ENCODE results near the gene CNOT2.

The CNOT2 gene

GRCh38 chr12:70251226-70251625, 8.0 kb downstream of the CNOT2 start:
- no peak for DNase-seq (ENCODE audit: low read depth in 1 of 2, low spot score in 1 of 2)

DNA sequence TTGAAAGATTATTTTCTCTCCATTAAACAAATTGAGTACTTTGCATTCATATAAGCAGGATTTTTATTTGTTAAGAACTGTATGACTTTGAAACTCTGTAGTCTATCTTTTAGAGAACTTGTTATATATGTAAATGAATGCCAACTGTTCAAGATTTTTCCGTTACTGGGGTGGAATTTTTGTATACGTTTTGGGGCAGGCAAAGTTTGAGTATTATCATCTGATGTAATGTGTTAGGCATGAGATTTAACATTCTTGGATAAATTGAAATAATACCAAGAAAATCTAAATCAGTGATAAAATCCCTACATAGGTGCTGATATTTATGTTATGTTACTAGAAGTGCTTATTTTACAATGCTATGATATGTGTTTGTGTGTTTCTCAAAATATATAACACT, 8.4 kb downstream of the CNOT2 start:
- DNase-seq (ENCODE audit: low read depth in 1 of 2, low spot score in 1 of 2), result no peak

DNA sequence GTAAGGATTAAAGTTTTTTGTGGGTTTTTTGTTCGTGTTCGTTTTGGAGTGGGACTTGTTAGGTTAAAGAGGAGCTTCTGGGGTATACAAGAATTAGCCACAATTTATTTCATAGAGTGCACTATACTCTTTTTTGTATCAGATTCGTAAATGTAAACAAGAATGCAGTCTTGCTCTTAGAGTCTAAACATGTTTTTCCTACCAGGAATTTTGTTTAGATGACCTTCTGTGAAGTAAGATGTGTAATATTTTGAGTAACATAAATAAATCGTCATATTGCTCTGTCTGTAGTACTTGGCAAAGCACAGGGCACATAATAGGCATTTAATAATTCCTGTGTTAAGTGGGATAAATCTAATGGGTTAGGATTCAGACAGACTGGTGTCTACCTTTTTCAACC, 9.6 kb downstream of the CNOT2 start:
- no peak for DNase-seq (ENCODE audit: low read depth in 1 of 2, low spot score in 1 of 2)

- no peak for DNase-seq (ENCODE audit: low read depth in 1 of 2, low spot score in 1 of 2)
Measured at GRCh38 chr12:70254225-70254624, 11.0 kb downstream of the CNOT2 start.

- no peak for DNase-seq (ENCODE audit: low read depth in 1 of 2, low spot score in 1 of 2)
Measured at GRCh38 chr12:70254846-70255245, 11.6 kb downstream of the CNOT2 start.

GRCh38 chr12:70255311-70255710, 12.1 kb downstream of the CNOT2 start:
- no peak for DNase-seq (ENCODE audit: low read depth in 1 of 2, low spot score in 1 of 2)

- DNase-seq (ENCODE audit: low read depth in 1 of 2, low spot score in 1 of 2), result no peak
Measured at GRCh38 chr12:70258605-70259403, 15.6 kb downstream of the CNOT2 start.

DNA sequence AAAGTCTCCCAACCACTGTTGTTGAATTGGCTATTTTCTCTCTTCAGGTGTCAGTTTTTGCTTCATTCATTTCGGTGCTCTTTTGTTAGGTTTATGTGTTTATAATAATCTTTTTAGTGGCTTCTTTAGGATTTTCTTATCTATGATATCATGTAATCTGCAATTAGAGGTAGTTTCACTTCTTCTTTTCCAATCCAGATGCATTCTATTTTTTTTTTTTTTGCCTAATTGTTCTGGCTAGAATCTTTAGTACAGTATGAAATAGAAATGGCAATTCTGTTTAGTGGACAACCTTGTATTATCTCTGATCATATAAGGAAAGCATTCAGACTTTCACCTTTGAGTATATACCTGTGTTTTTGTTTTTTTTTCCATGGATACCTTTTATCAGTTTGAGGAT, 17.4 kb downstream of the CNOT2 start:
- DNase-seq (ENCODE audit: low read depth in 1 of 2, low spot score in 1 of 2), result no peak

DNA sequence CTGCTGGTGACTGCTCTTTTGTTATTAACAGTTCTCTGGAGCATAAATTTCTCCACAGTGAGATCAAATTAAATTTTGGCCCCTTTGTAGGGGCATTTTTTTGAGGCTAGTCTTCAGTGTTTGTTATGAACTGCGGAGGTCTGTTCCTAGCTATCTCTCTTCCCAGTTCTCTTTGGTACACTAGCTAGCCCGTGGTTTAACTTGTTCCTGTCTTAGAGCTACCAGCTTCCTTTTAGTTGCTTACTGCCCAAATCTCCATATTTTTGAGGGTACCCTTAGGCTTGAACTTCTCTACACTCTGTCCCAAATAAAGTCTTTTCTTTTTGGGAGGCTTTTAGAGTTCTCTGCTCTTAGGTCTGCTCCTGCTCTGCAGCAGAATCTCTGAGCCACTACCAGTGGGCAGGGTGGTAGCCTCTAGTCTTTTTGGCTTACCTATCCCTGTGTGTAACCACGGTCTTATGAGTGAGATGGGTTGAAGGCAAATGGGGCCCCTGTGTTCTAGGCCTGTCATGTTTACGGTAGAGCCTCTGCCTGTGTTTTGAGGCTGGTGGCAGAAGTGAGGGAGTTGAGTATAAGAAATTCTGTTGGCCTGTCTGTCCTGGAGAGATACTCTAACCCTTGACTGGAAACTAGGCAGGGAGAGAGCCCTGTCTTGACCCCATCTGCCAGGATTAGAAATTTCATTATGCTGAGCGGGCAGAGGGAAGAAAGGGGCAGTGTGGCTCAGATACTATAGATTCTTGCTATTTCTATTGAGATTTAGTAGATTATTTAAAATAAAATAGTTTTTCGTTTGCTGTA, 21.0 kb downstream of the CNOT2 start:
- no peak for DNase-seq (ENCODE audit: low read depth in 1 of 2, low spot score in 1 of 2)

GRCh38 chr12:70265132-70265531, 21.9 kb downstream of the CNOT2 start:
- no peak for DNase-seq (ENCODE audit: low read depth in 1 of 2, low spot score in 1 of 2)

- DNase-seq (ENCODE audit: low read depth in 1 of 2, low spot score in 1 of 2), result no peak
Measured at GRCh38 chr12:70267550-70267949, 24.3 kb downstream of the CNOT2 start.

- no peak for DNase-seq (ENCODE audit: low read depth in 1 of 2, low spot score in 1 of 2)
Measured at GRCh38 chr12:70268972-70269371, 25.7 kb downstream of the CNOT2 start.

DNA sequence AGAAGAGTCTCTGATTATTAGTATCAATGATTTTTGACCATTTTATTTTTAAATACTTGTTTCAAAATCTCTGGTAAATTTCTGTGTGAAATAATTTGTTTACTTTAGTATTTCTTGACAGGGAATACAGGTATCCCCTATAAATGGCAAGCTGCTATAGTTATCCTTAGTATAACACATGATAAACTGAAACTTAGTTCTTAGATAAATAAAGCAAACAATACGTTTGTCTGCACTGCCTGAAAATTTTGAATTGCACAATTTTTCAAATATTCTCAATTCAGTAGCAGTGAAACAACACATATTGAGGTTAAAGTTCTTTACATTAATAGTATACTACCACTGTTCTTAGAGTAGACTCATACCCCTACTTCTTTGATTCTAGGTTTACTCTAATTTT, 26.9 kb downstream of the CNOT2 start:
- no peak for DNase-seq (ENCODE audit: low read depth in 1 of 2, low spot score in 1 of 2)

- DNase-seq (ENCODE audit: low read depth in 1 of 2, low spot score in 1 of 2), result no peak
Measured at GRCh38 chr12:70271025-70271424, 27.8 kb downstream of the CNOT2 start.

DNA sequence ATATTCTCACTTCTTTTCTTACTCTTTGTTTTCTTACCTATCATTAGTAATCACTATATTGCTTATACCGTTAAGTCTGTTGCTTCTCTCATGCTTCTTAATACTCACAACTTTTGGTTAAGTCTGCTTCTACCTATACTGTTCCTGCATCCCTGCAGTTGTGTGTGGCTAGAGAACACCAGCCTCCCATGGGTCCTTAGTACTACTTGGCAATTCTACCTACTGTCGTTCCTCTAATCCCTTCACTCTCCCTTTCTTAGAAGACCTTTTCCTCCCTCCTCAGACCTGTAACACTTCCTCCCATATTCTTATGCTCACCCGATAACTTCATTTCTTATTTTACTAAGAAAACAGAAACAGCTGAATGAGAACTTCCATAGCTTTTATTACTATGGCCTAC, 29.3 kb downstream of the CNOT2 start:
- no peak for DNase-seq (ENCODE audit: low read depth in 1 of 2, low spot score in 1 of 2)

GRCh38 chr12:70275045-70275444, 31.8 kb downstream of the CNOT2 start:
- DNase-seq (ENCODE audit: low read depth in 1 of 2, low spot score in 1 of 2), result no peak

DNA sequence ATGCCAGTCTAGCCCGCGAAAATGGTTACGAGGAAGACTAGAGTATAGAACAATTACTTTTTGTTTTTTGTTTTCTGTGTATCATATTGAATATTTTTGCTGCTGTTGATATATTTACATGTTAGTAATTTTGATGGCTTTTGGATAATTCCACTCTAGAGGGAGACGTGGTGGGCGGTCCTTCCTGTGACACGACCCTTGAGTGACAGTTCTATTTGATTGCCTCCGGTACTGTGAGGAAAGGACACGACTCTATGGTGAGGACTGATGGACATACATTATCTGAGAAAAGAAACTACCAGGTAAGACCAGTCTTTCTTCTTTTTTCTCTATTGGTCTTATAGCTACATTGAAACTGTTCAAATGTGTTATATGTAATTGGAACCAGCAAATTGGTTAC, 34.7 kb downstream of the CNOT2 start:
- no peak for DNase-seq (ENCODE audit: low read depth in 1 of 2, low spot score in 1 of 2)

- DNase-seq (ENCODE audit: low read depth in 1 of 2, low spot score in 1 of 2), result no peak
Measured at GRCh38 chr12:70278945-70279344, 35.7 kb downstream of the CNOT2 start.

DNA sequence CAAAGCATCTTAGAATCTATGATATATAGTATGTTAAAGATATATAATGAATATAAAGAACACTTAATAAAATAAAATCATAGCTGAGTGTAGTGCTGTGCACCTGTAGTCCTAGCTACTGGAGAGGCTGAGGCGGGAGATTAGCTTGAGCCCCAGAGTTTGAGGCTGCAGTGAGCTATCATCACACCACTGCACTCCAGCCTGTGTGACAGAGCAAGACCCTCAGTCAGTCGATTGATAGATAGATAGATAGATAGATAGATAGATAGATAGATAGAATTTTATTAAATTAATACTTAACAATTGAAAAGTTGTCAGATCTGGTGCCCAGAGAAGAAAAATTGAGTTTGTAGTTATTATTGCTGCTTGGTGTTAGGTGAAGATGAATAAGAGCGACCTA, 40.0 kb downstream of the CNOT2 start:
- DNase-seq (ENCODE audit: low read depth in 1 of 2, low spot score in 1 of 2), result no peak

DNA sequence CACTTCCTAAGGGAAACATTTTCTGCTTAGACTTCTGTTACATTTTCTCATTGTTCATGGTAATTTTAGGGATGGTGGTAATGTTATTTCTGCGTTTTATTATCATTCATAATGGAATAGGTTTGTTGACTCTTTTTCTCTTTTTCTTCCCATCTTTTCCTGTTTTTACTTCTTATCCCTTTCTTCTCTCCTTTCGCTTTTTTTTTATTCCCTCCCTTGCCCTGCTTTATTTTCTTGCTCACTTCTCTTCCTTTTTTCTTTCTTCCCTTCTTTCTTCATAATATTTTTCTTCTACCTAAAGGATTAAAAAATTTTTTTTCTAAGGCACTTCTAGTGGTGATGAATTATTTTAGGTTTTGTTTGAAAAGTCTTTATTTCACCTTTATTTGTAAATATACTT, 45.6 kb downstream of the CNOT2 start:
- no peak for DNase-seq (ENCODE audit: low read depth in 1 of 2, low spot score in 1 of 2)

GRCh38 chr12:70290116-70290515, 46.9 kb downstream of the CNOT2 start:
- no peak for DNase-seq (ENCODE audit: low read depth in 1 of 2, low spot score in 1 of 2)

- DNase-seq (ENCODE audit: low read depth in 1 of 2, low spot score in 1 of 2), result no peak
Measured at GRCh38 chr12:70292017-70292776, 49.0 kb downstream of the CNOT2 start.

Measured in stimulated activated CD4-positive, alpha-beta T cell treated with anti-CD3 and anti-CD28 coated beads, Interleukin-15, amount 100 ng/mL, for 1 hour (primary cell).